Stimulated activated CD4-positive, alpha-beta T cell treated with anti-CD3 and anti-CD28 coated beads, Interleukin-12 subunit alpha, Interleukin-12 subunit beta, amount 100 ng/mL, for 4 hours (primary cell): Measurements from ENCODE around the gene IFNA1.
"Not testable (repeated sequence)": the region's sequence is repeated elsewhere in the genome, so short reads cannot be mapped to it uniquely, and the experiment has no call there.

ENCODE experiments used
- DNase-seq: peaks from one replicate; pipeline ENCODE4 v3.0.0-alpha.2; 2020

Gene IFNA1

GRCh38 chr9:21449312-21449711 lies 9.1 kb downstream of the IFNA1 start:
- not testable (repeated sequence) for DNase-seq

GRCh38 chr9:21450733-21451394 lies 10.6 kb downstream of the IFNA1 start:
- DNase-seq, result no peak

GRCh38 chr9:21452681-21453080 lies 12.4 kb downstream of the IFNA1 start:
- no peak for DNase-seq

GRCh38 chr9:21454149-21454548 lies 13.9 kb downstream of the IFNA1 start:
- no peak for DNase-seq

- no peak for DNase-seq
These were observed 15.1 kb downstream of the IFNA1 start for GRCh38 chr9:21455320-21455719.

- no peak for DNase-seq
These were observed 21.1 kb downstream of the IFNA1 start for GRCh38 chr9:21461377-21461776.

GRCh38 chr9:21465138-21465537 lies 24.9 kb downstream of the IFNA1 start:
- no peak for DNase-seq

- no peak for DNase-seq
These were observed 25.8 kb downstream of the IFNA1 start for GRCh38 chr9:21465859-21466518.

GRCh38 chr9:21470126-21470525 lies 29.9 kb downstream of the IFNA1 start:
- DNase-seq, result no peak

- no peak for DNase-seq
These were observed 33.0 kb downstream of the IFNA1 start for GRCh38 chr9:21473236-21473635.

- DNase-seq, result no peak
These were observed 37.2 kb downstream of the IFNA1 start for GRCh38 chr9:21477466-21477865.

- no peak for DNase-seq
These were observed 39.0 kb downstream of the IFNA1 start for GRCh38 chr9:21479152-21479702.

- DNase-seq, result no peak
These were observed 41.3 kb downstream of the IFNA1 start for GRCh38 chr9:21481470-21482056.

GRCh38 chr9:21482213-21482612 lies 42.0 kb downstream of the IFNA1 start, which contains the start of gene IFNE:
Gene IFNE, minus strand, starts transcription at chr9:21482313. Its CDS starts 619 bp downstream, at chr9:21481694.
- no peak for DNase-seq
